K562 (cell line): ENCODE results near the gene CHGA. TPM values are rescaled to one million over a fixed set of nuclear protein-coding genes. Genes with fewer than 3 reads are reported as not detected.

Experiments used
- EHMT2 ChIP-seq: fragments of 450-650 bp; IDR thresholded peaks from 2 replicates; pipeline ENCODE4 v1.6.1; 2018; ENCODE audit warnings: antibody characterized with exemption
- PHB ChIP-seq: fragments of 250-450 bp; sonication (Bioruptor Pico); IDR thresholded peaks from 2 replicates; pipeline ENCODE4 v1.5.0; 2021
- ZKSCAN3 ChIP-seq: fragments of 250-450 bp; sonication (Bioruptor Pico); IDR thresholded peaks from 2 replicates; pipeline ENCODE4 v1.4.0; 2020
- ZMIZ1 ChIP-seq, 2 experiments: fragments of 150-350 bp in 1 of 2; IDR thresholded peaks; 2 replicates each; pipeline ENCODE4 v1.6.1; 2012 to 2016; ENCODE audit warnings: low read depth in 2 of 2, low read length in 2 of 2, mild to moderate bottlenecking in 1 of 2, moderate library complexity in 1 of 2
- polyA plus RNA-seq, 8 experiments: library from polyadenylated mRNA; depleted of rRNA in 4 of 8; stranded (reverse) in 5 of 8; unstranded in 3 of 8; fragments of >200 nt; fragmentation: Nextera tagmentation in 2 of 8; fragmentation: Illumina TruSeq in 1 of 8; extraction: Ambion mirVana in 2 of 8; extraction: Trizol in 1 of 8; gene quantifications; 2 replicates each; pipeline versions ENCODE4 v1.2.1 to v1.2.3, GENCODE V29; 2011 to 2014; ENCODE audit warnings: inconsistent platforms in 1 of 8, missing spikeins in 1 of 8
- total RNA-seq, 7 experiments: library from RNA; depleted of rRNA in 6 of 7; stranded (reverse); fragments of >200 nt in 6 of 7; fragmentation: Illumina TruSeq in 2 of 7; extraction: Trizol in 2 of 7; gene quantifications; 2 replicates each; pipeline versions ENCODE4 v1.2.1 to v1.2.3, GENCODE V29; 2011 to 2021; ENCODE audit warnings: low replicate concordance in 1 of 7
- TF ChIP-seq, protein P1 (sequence below): sonication (generic); formaldehyde crosslinking; IDR thresholded peaks from 2 replicates; pipeline ENCODE4 v1.8.1; 2023; ENCODE audit warnings: missing genetic modification reagents, mild to moderate bottlenecking, borderline replicate concordance

Gene CHGA
- total and polyA plus RNA-seq, 9 of the 15 experiments (the other 6 are each of a cell fraction or from before 2014, with no cell fraction given) = not detected

- TF ChIP-seq, protein P1, sequence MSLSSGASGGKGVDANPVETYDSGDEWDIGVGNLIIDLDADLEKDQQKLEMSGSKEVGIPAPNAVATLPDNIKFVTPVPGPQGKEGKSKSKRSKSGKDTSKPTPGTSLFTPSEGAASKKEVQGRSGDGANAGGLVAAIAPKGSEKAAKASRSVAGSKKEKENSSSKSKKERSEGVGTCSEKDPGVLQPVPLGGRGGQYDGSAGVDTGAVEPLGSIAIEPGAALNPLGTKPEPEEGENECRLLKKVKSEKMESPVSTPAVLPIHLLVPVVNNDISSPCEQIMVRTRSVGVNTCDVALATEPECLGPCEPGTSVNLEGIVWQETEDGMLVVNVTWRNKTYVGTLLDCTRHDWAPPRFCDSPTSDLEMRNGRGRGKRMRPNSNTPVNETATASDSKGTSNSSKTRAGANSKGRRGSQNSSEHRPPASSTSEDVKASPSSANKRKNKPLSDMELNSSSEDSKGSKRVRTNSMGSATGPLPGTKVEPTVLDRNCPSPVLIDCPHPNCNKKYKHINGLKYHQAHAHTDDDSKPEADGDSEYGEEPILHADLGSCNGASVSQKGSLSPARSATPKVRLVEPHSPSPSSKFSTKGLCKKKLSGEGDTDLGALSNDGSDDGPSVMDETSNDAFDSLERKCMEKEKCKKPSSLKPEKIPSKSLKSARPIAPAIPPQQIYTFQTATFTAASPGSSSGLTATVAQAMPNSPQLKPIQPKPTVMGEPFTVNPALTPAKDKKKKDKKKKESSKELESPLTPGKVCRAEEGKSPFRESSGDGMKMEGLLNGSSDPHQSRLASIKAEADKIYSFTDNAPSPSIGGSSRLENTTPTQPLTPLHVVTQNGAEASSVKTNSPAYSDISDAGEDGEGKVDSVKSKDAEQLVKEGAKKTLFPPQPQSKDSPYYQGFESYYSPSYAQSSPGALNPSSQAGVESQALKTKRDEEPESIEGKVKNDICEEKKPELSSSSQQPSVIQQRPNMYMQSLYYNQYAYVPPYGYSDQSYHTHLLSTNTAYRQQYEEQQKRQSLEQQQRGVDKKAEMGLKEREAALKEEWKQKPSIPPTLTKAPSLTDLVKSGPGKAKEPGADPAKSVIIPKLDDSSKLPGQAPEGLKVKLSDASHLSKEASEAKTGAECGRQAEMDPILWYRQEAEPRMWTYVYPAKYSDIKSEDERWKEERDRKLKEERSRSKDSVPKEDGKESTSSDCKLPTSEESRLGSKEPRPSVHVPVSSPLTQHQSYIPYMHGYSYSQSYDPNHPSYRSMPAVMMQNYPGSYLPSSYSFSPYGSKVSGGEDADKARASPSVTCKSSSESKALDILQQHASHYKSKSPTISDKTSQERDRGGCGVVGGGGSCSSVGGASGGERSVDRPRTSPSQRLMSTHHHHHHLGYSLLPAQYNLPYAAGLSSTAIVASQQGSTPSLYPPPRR = no peak
- TF ChIP-seq ZMIZ1 (IDR thresholded peaks at IDR 0.05; ENCODE audit: low read depth in 2 of 2, low read length in 2 of 2) = no peak
- TF ChIP-seq ZKSCAN3 (CRISPR knock-in tag) = no peak
- TF ChIP-seq PHB (CRISPR knock-in tag) = no peak
- no peak for TF ChIP-seq EHMT2
Measured at GRCh38 chr14:92971601-92972180, 48.7 kb downstream of the CHGA start (continued).
